ENCODE measurements around the gene WNT5B. TPM values are rescaled to one million over a fixed set of nuclear protein-coding genes. Genes with fewer than 3 reads are reported as not detected.

WNT5B gene
- total RNA-seq, 2 donors from 2014 or later: 0.71 to 6.1 TPM

- 49 to 63% methylated on average over 13 to 16 of the region's 16 CpGs for WGBS, 2 experiments (ENCODE audit: insufficient coverage in 1 of 2, insufficient read length in 1 of 2)
- H3K4me1 ChIP-seq (ENCODE audit: control insufficient read depth, insufficient read depth, low read length): peaks cover 9% of the 10 kb centered on the region
- H3K27me3 ChIP-seq (ENCODE audit: control insufficient read depth, insufficient read depth, low read length, poor library complexity, severe bottlenecking): peaks cover 34% of the 10 kb centered on the region
- H3K9ac ChIP-seq (ENCODE audit: extremely low read depth, low read length, poor library complexity, severe bottlenecking): no peak overlapping the region
- no peak overlapping the region for H3K27ac ChIP-seq (ENCODE audit: low read depth, low read length)
- TF ChIP-seq CTCF (conservative IDR thresholded peaks at IDR 0.05): peak; percentile 99
- no peak overlapping the region for H3K4me3 ChIP-seq (ENCODE audit: low read length)
- peaks cover 37% of the 10 kb centered on the region for H3K4me1 Mint-ChIP-seq
- no peak overlapping the region for H3K27ac Mint-ChIP-seq
- DNase-seq: peak; percentile 97
- no peaks in the 10 kb centered on the region for H3K9me3 Mint-ChIP-seq
- H3K27me3 Mint-ChIP-seq (ENCODE audit: insufficient read depth): peaks cover 43% of the 10 kb centered on the region
- H3K36me3 ChIP-seq (ENCODE audit: control insufficient read depth, insufficient read depth, low read length): no peaks in the 10 kb centered on the region
- H3K36me3 Mint-ChIP-seq (ENCODE audit: low read depth): no peaks in the 10 kb centered on the region
- H3K4me3 Mint-ChIP-seq: no peak overlapping the region
- H3K9me3 ChIP-seq (ENCODE audit: control insufficient read depth, low read length): no peaks in the 10 kb centered on the region
Observed at GRCh38 chr12:1634590-1635191, 5.7 kb downstream of the WNT5B start.

GRCh38 chr12:1635301-1636095 is 6.5 kb downstream of the WNT5B start:
- H3K27me3 ChIP-seq (ENCODE audit: control insufficient read depth, insufficient read depth, low read length, poor library complexity, severe bottlenecking): peaks cover 26% of the 10 kb centered on the region
- no peak for DNase-seq
- Mint-ChIP-seq H3K4me1 (peaks cover 40% of the 10 kb centered on the region), H3K36me3 (ENCODE audit: low read depth) (no peaks in the 10 kb centered on the region), H3K27ac (no peak overlapping the region), H3K27me3 (ENCODE audit: insufficient read depth) (peaks cover 36% of the 10 kb centered on the region), H3K4me3 (no peak overlapping the region), H3K9me3 (no peaks in the 10 kb centered on the region)
- 92 to 95% methylated on average over 9 to 11 of the region's 11 CpGs for WGBS, 2 experiments (ENCODE audit: insufficient coverage in 1 of 2, insufficient read length in 1 of 2)
- peaks cover 9% of the 10 kb centered on the region for H3K4me1 ChIP-seq (ENCODE audit: control insufficient read depth, insufficient read depth, low read length)
- TF ChIP-seq CTCF (conservative IDR thresholded peaks at IDR 0.05): no peak
- no peak overlapping the region for H3K9ac ChIP-seq (ENCODE audit: extremely low read depth, low read length, poor library complexity, severe bottlenecking)
- H3K9me3 ChIP-seq (ENCODE audit: control insufficient read depth, low read length): no peaks in the 10 kb centered on the region
- no peaks in the 10 kb centered on the region for H3K36me3 ChIP-seq (ENCODE audit: control insufficient read depth, insufficient read depth, low read length)
- H3K27ac ChIP-seq (ENCODE audit: low read depth, low read length): no peak overlapping the region
- no peak overlapping the region for H3K4me3 ChIP-seq (ENCODE audit: low read length)

- 95 to 100% methylated on average over 2 to 5 of the region's 5 CpGs for WGBS, 2 experiments (ENCODE audit: insufficient coverage in 1 of 2, insufficient read length in 1 of 2)
- peaks cover 9% of the 10 kb centered on the region for H3K27me3 Mint-ChIP-seq (ENCODE audit: insufficient read depth)
- Histone ChIP-seq H3K36me3 (ENCODE audit: control insufficient read depth, insufficient read depth, low read length) (no peaks in the 10 kb centered on the region), H3K27me3 (ENCODE audit: control insufficient read depth, insufficient read depth, low read length, poor library complexity, severe bottlenecking) (no peaks in the 10 kb centered on the region), H3K4me1 (ENCODE audit: control insufficient read depth, insufficient read depth, low read length) (peaks cover 5% of the 10 kb centered on the region), H3K9me3 (ENCODE audit: control insufficient read depth, low read length) (no peaks in the 10 kb centered on the region), H3K27ac (ENCODE audit: low read depth, low read length) (no peak overlapping the region), H3K9ac (ENCODE audit: extremely low read depth, low read length, poor library complexity, severe bottlenecking) (no peak overlapping the region), H3K4me3 (ENCODE audit: low read length) (no peak overlapping the region)
- no peak for DNase-seq
- no peak overlapping the region for H3K27ac Mint-ChIP-seq
- H3K36me3 Mint-ChIP-seq (ENCODE audit: low read depth): no peaks in the 10 kb centered on the region
- no peaks in the 10 kb centered on the region for H3K9me3 Mint-ChIP-seq
- no peak overlapping the region for H3K4me3 Mint-ChIP-seq
- peaks cover 39% of the 10 kb centered on the region for H3K4me1 Mint-ChIP-seq
- TF ChIP-seq CTCF (conservative IDR thresholded peaks at IDR 0.05): no peak
Observed at GRCh38 chr12:1638203-1638602, 9.2 kb downstream of the WNT5B start.
